GM12872 (cell line): Measurements from ENCODE around the gene MAP1B.

Experiments
- TF ChIP-seq, protein P1 (sequence below): IDR thresholded peaks from 3 replicates; pipeline ENCODE4 v1.5.1; 2011; ENCODE audit warnings: low read depth, mild to moderate bottlenecking, low read length, moderate library complexity; ENCODE audit not compliant: insufficient read depth

MAP1B gene

DNA sequence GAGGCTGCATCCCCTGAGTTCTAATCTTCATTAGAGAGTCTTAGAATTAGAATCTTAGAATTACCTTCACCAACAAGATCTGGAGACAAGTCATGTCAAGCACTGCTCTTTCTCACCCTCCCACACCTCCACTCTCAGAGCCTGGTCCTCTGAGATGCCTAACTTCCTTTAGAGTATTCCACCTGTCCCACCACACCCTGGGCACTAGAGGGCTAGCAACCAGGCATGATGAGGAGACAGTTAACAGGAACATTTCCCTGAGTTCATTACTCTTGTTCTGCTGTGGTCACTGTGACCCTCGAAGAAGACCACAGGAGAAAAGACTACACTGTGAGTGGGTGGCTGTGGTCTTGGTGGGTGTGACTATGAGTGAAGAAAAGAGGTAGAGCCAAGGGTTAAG is 25.2 kb upstream of the MAP1B start:
- TF ChIP-seq, protein P1, sequence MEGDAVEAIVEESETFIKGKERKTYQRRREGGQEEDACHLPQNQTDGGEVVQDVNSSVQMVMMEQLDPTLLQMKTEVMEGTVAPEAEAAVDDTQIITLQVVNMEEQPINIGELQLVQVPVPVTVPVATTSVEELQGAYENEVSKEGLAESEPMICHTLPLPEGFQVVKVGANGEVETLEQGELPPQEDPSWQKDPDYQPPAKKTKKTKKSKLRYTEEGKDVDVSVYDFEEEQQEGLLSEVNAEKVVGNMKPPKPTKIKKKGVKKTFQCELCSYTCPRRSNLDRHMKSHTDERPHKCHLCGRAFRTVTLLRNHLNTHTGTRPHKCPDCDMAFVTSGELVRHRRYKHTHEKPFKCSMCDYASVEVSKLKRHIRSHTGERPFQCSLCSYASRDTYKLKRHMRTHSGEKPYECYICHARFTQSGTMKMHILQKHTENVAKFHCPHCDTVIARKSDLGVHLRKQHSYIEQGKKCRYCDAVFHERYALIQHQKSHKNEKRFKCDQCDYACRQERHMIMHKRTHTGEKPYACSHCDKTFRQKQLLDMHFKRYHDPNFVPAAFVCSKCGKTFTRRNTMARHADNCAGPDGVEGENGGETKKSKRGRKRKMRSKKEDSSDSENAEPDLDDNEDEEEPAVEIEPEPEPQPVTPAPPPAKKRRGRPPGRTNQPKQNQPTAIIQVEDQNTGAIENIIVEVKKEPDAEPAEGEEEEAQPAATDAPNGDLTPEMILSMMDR, result no peak

DNA sequence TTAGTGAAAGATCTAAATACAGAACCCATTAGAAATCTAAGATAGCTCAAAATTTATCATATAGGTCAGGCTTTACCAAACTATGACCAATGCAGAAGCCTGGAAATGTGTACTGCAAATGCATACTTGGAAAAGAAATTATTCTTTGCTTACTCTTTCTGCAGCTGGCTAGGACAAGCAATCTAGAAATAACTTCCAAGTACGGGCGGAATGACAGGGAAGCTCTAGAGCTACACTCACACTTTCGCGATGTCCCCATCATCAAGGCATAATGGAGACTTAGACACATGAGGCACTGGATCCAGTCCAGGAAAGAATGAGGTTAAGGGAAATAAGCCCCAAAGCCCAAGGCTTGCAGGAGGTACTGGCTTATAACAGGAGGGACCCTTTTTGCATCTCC is 22.4 kb upstream of the MAP1B start:
- TF ChIP-seq, protein P1, result no peak

DNA sequence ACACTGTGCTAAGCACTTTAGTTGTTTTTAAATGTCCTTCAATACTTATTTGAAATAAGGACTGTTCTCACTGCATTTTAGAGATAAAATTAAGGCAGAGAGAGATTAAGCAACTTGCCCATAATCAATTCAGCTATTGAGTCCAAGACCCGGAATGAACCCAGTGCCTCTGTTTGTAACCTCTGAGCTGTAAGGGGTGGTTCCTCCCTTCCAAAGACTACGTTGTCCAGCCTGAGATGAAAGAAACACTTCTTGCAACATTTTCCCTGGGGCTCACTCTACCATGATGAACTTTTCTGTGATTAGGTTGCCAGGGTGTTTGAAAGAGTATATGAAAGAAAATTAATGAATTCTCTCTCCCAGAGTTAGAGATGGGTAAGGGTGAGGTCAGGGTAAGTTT is 22.0 kb upstream of the MAP1B start:
- TF ChIP-seq, protein P1, result no peak

DNA sequence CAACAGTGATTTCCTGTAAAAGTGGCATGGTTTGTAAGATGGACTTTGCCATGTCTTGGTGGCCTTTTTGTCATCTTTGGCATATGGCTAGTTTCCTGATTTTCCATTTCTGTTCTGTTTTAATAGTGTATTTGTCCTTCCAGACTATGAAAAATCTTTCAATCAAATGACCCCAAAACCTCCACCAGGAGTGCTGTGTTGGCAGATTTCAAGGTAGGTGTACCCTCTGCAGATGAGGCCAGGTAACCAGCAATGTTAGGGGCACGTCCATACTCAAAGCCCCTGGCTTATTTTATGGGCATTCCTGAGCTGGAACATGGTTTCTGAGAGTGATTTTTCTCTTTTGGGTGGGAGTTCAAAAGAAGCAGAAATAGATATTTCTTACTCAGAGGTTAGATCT is 15.2 kb upstream of the MAP1B start:
- TF ChIP-seq, protein P1, result no peak

DNA sequence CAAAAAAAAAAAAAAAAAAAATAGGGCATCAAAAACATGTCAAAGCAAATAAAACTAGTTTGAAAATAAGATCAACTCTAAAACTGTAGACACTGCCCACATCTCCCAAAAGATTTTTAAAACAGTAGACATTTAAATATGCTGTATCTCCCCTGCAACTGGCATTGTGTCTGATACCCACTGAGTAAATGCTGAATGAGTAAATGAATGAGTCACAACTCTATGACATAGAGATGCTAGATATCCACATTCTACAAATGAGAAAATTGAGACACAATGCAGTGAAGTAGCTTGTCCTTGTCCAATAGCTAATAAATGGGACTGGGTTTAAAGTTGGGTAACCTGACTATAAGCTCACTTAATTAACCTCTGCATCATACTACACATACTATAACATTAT is 14.1 kb upstream of the MAP1B start:
- TF ChIP-seq, protein P1, result no peak

DNA sequence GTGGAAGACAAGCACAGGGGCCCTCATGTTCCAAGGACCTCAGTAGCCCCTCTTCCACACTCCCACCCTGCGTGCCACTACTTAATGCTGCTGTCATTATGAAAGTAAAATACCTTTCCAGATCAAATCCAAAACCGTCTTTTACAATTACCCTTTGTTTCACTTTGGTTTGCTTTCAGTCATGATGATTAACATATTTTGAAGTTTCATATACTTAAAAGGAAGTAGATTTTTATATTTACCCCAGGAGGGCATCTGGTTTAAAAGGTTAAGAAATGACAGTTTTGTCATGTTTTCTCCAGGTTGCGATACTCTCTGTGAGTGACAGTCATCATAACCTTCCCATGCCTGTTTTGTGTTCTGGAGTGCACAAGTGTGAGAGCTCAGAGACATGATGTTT is 13.5 kb upstream of the MAP1B start:
- TF ChIP-seq, protein P1, result no peak

DNA sequence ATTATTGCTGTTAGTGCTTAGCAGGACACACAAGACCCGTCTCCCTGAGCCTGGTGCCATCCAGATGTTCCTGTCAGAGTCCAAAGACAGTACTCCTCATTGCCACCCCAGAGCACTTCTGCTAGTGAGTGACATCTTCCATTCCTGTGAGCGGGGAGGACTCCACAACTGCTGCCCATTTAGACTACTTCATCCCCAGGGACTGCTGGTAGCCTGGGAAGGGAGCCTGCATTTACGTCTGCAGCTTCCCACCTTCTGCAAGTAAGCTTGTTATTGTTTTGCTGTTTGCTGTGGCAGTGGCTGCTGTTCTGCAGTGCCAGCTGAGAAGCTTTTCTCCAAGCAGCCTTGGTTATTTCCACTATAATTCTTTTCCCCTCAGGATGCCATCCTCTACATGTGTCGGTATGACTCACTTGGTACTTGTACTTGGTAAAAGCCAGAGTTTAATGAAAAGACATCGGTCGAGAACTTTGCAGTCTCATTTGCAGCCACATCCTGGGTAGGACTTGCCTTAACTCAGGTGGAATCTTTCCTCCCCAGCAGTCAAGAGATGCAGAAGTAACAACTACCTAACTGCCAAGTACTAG is 10.6 kb upstream of the MAP1B start:
- TF ChIP-seq, protein P1, result no peak
